ENCODE measurements around the gene KATNAL2. TPM values are rescaled to one million over a fixed set of nuclear protein-coding genes. Genes with fewer than 3 reads are reported as not detected.

Gene KATNAL2
- total and polyA plus RNA-seq, 12 donors, result 0.74 to 6.1 (median 2.2) TPM

DNA sequence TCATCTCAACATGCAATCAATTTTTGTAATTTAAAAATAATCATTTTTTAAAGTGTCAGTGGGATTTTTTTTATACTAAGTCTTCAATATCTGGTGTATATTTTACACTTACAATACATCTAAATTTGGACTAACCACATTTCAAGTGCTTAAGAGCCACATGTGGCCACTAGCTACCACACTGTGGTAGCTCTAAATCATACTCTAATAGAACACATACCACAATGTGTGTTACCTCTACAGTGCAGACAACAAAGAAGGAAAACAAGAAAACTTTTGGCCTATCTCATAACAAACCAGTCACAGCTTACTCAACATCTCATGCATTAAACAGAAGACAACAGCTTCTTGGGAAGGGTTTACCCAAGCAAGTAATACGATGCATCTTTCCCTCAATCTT lies 24.6 kb upstream of the KATNAL2 start:
- DNase-seq (no peak), ATAC-seq (no peak)
- peaks cover 0 to 29% (median 11%) of the 10 kb centered on the region in 11 donors for H3K9me3 ChIP-seq
- H3K36me3 ChIP-seq, result peaks cover 0 to 33% (median 25%) of the 10 kb centered on the region in 9 donors
- H3K4me1 ChIP-seq, result peaks cover 0 to 22% (median 8%) of the 10 kb centered on the region in 9 donors
- 95 to 97% methylated on average over 1 of the region's 1 CpG for WGBS, 2 donors
- H3K27ac ChIP-seq, result no peak overlapping the region
- H3K27me3 ChIP-seq, result no peaks in the 10 kb centered on the region
- H3K4me3 ChIP-seq, result no peak overlapping the region
- intact Hi-C loops (cut with DNase I), result no loop called here
- TF ChIP-seq, protein P1, sequence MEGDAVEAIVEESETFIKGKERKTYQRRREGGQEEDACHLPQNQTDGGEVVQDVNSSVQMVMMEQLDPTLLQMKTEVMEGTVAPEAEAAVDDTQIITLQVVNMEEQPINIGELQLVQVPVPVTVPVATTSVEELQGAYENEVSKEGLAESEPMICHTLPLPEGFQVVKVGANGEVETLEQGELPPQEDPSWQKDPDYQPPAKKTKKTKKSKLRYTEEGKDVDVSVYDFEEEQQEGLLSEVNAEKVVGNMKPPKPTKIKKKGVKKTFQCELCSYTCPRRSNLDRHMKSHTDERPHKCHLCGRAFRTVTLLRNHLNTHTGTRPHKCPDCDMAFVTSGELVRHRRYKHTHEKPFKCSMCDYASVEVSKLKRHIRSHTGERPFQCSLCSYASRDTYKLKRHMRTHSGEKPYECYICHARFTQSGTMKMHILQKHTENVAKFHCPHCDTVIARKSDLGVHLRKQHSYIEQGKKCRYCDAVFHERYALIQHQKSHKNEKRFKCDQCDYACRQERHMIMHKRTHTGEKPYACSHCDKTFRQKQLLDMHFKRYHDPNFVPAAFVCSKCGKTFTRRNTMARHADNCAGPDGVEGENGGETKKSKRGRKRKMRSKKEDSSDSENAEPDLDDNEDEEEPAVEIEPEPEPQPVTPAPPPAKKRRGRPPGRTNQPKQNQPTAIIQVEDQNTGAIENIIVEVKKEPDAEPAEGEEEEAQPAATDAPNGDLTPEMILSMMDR (IDR thresholded peaks at IDR 0.05), result no peak

DNA sequence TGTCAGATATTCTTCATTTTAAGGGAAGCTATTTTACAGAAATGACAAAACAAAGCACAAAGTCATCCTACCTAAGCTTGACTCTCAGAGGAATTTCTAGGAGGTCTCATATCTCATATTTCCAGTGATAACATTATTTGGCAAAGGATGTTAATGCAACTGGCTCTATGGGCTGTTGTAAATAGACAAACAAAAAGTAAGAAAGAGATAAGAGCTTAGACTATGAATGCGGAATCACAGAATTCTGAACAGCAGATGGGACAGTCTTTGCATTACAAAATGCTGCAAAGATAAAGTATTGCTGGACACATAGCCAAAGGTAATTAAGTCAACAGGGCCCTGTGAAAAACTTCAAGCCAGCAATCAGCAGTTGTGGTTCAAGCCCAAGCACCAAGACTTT lies 24.0 kb upstream of the KATNAL2 start:
- no peak for DNase-seq
- TF ChIP-seq, protein P1 (IDR thresholded peaks at IDR 0.05), result no peak
- intact Hi-C loops (cut with DNase I), result no loop called here
- H3K36me3 ChIP-seq, result peaks cover 0 to 31% (median 22%) of the 10 kb centered on the region in 9 donors
- WGBS, 2 donors, result 81 to 93% methylated on average over 1 of the region's 1 CpG
- ATAC-seq, result no peak
- H3K9me3 ChIP-seq, result peaks cover 0 to 24% (median 11%) of the 10 kb centered on the region in 11 donors
- no peak overlapping the region for H3K27ac ChIP-seq
- H3K4me1 ChIP-seq, result peaks cover 0 to 22% (median 8%) of the 10 kb centered on the region in 9 donors
- H3K4me3 ChIP-seq, result no peak overlapping the region
- no peaks in the 10 kb centered on the region for H3K27me3 ChIP-seq

DNA sequence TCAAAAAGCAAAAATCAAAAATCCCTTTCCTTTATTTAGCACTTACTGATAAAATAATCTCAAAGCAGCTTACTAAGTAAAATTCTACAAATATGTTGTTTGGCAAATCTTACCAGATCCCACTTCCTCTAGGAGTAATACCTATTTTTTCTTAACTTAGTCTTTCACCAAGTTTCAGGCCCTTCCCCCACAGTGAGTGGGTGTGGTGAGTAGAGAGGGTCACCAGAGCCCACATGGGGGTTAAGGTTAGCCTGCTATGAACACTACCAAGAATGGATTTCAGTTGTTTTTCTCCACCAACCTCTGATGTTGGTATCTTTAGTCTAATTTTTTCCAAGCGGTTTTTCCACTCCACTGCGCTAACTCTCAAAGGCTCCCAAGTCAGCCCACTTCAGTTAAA lies 23.3 kb upstream of the KATNAL2 start:
- intact Hi-C loops (cut with DNase I), result no loop called here
- no peak overlapping the region for H3K4me3 ChIP-seq
- H3K27me3 ChIP-seq, result no peaks in the 10 kb centered on the region
- TF ChIP-seq, protein P1 (IDR thresholded peaks at IDR 0.05), result no peak
- H3K36me3 ChIP-seq, result peaks cover 0 to 24% (median 16%) of the 10 kb centered on the region in 9 donors
- H3K27ac ChIP-seq, result no peak overlapping the region
- DNase-seq, result no peak
- peaks cover 0 to 17% (median 3%) of the 10 kb centered on the region in 11 donors for H3K9me3 ChIP-seq
- peaks cover 0 to 22% (median 8%) of the 10 kb centered on the region in 9 donors for H3K4me1 ChIP-seq
- 98 to 100% methylated on average over 2 of the region's 2 CpGs for WGBS, 2 donors
- no peak for ATAC-seq

DNA sequence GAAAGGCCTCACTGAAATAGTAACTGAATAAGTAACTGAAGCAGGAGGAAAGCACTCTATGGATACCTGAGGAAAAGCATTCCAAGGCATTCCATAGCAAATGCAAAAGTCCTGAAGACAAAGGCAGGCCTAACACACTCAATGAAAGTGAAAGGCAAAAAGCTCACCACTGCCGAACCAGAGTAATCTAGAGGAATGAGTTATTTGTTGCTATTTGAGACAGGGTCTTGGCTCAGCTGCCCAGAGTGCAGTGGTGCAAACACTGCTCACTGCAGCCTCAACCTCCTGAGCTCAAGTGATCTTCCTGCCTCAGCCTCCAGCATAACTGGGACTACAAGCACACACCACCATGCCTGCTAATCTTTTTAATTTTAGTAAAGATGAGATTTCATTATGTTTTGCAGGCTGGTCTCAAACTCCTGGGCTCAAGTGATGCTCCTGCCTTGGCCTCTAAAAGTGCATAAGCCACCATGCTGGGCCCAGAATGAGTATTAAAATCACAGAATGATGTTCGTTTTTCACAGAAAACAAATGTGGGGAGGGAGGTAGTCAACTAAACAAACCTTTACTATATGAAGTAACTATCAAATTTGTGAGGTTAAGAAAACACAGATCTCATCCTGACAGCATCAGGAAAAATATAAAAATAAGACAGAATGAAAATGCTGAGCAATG lies 18.0 kb upstream of the KATNAL2 start:
- peaks cover 0 to 9% (median 4%) of the 10 kb centered on the region in 9 donors for H3K4me1 ChIP-seq
- ATAC-seq, result no peak
- no peak for DNase-seq
- H3K27me3 ChIP-seq, result no peaks in the 10 kb centered on the region
- peaks cover 0 to 6% (median 0%) of the 10 kb centered on the region in 9 donors for H3K36me3 ChIP-seq
- no peak overlapping the region for H3K4me3 ChIP-seq
- WGBS, 2 donors, result 74 to 76% methylated on average over 2 of the region's 2 CpGs
- H3K27ac ChIP-seq, result no peak overlapping the region
- intact Hi-C loops (cut with DNase I), result no loop called here
- H3K9me3 ChIP-seq, result no peaks in the 10 kb centered on the region
- TF ChIP-seq, protein P1 (IDR thresholded peaks at IDR 0.05), result no peak

Data from heart right ventricle (tissue), 16 donors.